Kidney epithelial cell (primary cell): ENCODE data around the gene RPF1. TPM values are rescaled to one million over a fixed set of nuclear protein-coding genes. Genes with fewer than 3 reads are reported as not detected.
"Not testable (repeated sequence)": the region's sequence is repeated elsewhere in the genome, so short reads cannot be mapped to it uniquely, and the experiment has no call there.

Experiments used
- DNase-seq: peaks from one replicate; pipeline ENCODE4 v3.0.0-alpha.2; 2010; ENCODE audit warnings: low read depth
- H3K27me3 ChIP-seq: 2 replicates; pipeline ENCODE4 v1.6.0; 2011; ENCODE audit warnings: low read length; ENCODE audit not compliant: control insufficient read depth, insufficient read depth
- H3K36me3 ChIP-seq: 2 replicates; pipeline ENCODE4 v1.5.1; 2011; ENCODE audit warnings: low read length; ENCODE audit not compliant: control insufficient read depth, insufficient read depth
- H3K4me3 ChIP-seq: 2 replicates; pipeline ENCODE4 v1.5.1; 2011; ENCODE audit warnings: low read depth, mild to moderate bottlenecking, control low read depth, low read length
- total RNA-seq: library from RNA; depleted of rRNA; stranded (reverse); fragments of >200 nt; gene quantifications from 2 replicates; pipeline ENCODE4 v1.2.3, GENCODE V29; 2015
- TF ChIP-seq, protein P1 (sequence below): IDR thresholded peaks from 2 replicates; pipeline ENCODE4 v1.5.1; 2011; ENCODE audit warnings: mild to moderate bottlenecking, moderate library complexity, low read length, control low read depth, inconsistent platforms; ENCODE audit not compliant: insufficient read depth, poor library complexity, severe bottlenecking

The RPF1 gene
- total RNA-seq, 1 donor from 2014 or later, result 65.4 TPM

DNA sequence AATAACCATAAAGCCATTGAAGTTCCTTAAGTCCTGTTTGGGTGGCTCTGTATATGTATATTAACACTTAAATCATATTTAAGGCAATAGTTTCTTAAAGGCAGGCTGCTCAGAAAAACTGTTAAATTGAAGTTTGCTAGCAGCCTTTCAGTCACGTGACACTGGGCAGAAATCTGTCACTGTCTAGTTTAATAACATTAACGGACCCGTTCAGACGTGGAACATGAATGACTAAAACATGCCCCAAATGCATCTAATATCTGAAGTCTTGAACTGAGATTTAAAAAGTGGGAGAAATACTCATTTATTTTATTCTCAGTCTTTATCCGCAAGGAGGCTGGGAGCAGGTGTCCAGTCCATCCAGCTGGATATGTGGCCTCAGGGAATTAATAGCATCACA is 23.9 kb downstream of the RPF1 start:
- Histone ChIP-seq H3K4me3 (no peak overlapping the region), H3K36me3 (no peaks in the 10 kb centered on the region), H3K27me3 (no peaks in the 10 kb centered on the region)
- DNase-seq, result no peak
- TF ChIP-seq, protein P1, sequence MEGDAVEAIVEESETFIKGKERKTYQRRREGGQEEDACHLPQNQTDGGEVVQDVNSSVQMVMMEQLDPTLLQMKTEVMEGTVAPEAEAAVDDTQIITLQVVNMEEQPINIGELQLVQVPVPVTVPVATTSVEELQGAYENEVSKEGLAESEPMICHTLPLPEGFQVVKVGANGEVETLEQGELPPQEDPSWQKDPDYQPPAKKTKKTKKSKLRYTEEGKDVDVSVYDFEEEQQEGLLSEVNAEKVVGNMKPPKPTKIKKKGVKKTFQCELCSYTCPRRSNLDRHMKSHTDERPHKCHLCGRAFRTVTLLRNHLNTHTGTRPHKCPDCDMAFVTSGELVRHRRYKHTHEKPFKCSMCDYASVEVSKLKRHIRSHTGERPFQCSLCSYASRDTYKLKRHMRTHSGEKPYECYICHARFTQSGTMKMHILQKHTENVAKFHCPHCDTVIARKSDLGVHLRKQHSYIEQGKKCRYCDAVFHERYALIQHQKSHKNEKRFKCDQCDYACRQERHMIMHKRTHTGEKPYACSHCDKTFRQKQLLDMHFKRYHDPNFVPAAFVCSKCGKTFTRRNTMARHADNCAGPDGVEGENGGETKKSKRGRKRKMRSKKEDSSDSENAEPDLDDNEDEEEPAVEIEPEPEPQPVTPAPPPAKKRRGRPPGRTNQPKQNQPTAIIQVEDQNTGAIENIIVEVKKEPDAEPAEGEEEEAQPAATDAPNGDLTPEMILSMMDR, result no peak

- TF ChIP-seq, protein P1, result no peak
- H3K27me3 ChIP-seq, result no peaks in the 10 kb centered on the region
- peak overlapping the region; percentile 96 for H3K4me3 ChIP-seq
- no peaks in the 10 kb centered on the region for H3K36me3 ChIP-seq
- DNase-seq, result no peak
These were observed 25.8 kb downstream of the RPF1 start for GRCh38 chr1:84504580-84505492.

DNA sequence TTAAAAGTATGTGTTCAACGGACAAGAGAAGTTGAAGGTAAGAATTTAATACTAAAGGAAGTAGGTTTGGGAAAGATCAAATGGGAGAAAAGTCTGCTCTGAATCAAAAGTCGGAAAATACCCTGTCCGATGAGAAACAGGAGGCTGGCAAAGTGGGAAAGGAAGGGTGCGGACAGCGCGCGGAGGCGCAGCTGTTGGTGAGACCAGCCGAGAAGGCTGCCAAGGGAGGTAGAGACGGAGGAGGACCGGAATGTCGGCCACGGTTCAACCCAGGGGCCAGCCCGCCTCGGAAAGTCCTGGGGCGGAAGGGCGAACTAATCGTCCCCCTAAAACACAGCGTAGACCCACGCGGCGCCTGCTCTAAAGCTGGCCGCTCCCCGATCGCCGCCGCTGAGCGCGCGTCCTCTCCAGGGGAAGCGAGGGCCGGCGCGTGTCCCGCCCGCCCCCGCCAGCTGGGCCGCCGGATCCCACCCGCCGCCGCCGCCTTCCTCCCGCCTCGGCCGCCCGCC is 26.5 kb downstream of the RPF1 start:
- TF ChIP-seq, protein P1, result no peak
- Histone ChIP-seq H3K27me3 (no peaks in the 10 kb centered on the region), H3K36me3 (no peaks in the 10 kb centered on the region), H3K4me3 (peak overlapping the region; percentile 96)
- DNase-seq, result no peak

GRCh38 chr1:84506002-84506728 is 27.1 kb downstream of the RPF1 start, which contains the start of the genes GNG5 and SPATA1:
Gene GNG5, minus strand, starts transcription at chr1:84506581. Its CDS starts 490 bp downstream, at chr1:84506091.
Gene SPATA1, plus strand, starts transcription at chr1:84506386. Its CDS starts 9,974 bp downstream, at chr1:84516360.
- TF ChIP-seq, protein P1, result no peak
- no peaks in the 10 kb centered on the region for H3K36me3 ChIP-seq
- DNase-seq, result peak; percentile 79
- peak within 1 kb of the TSS; percentile 96 for H3K4me3 ChIP-seq
- H3K27me3 ChIP-seq, result no peaks in the 10 kb centered on the region

GRCh38 chr1:84506729-84507453 is 27.8 kb downstream of the RPF1 start:
- H3K27me3 ChIP-seq, result no peaks in the 10 kb centered on the region
- H3K36me3 ChIP-seq, result no peaks in the 10 kb centered on the region
- no peak for DNase-seq
- peak overlapping the region; percentile 96 for H3K4me3 ChIP-seq
- TF ChIP-seq, protein P1, result no peak

GRCh38 chr1:84507887-84508286 is 28.8 kb downstream of the RPF1 start:
- not testable (repeated sequence) for H3K27me3 ChIP-seq, H3K36me3 ChIP-seq, H3K4me3 ChIP-seq, DNase-seq
